ENCODE measurements around the gene HTR2A. TPM values are rescaled to one million over a fixed set of nuclear protein-coding genes. Genes with fewer than 3 reads are reported as not detected.

HTR2A gene
- total and polyA plus RNA-seq, 10 of the 15 experiments (the other 5 are each of a cell fraction or from before 2014, with no cell fraction given): not detected

GRCh38 chr13:46804391-46804815 is 92.5 kb downstream of the HTR2A start (continued):
- TF ChIP-seq SUZ12 (IDR thresholded peaks at IDR 0.05; ENCODE audit: unreplicated experiment): no peak
- TF ChIP-seq, protein P1, sequence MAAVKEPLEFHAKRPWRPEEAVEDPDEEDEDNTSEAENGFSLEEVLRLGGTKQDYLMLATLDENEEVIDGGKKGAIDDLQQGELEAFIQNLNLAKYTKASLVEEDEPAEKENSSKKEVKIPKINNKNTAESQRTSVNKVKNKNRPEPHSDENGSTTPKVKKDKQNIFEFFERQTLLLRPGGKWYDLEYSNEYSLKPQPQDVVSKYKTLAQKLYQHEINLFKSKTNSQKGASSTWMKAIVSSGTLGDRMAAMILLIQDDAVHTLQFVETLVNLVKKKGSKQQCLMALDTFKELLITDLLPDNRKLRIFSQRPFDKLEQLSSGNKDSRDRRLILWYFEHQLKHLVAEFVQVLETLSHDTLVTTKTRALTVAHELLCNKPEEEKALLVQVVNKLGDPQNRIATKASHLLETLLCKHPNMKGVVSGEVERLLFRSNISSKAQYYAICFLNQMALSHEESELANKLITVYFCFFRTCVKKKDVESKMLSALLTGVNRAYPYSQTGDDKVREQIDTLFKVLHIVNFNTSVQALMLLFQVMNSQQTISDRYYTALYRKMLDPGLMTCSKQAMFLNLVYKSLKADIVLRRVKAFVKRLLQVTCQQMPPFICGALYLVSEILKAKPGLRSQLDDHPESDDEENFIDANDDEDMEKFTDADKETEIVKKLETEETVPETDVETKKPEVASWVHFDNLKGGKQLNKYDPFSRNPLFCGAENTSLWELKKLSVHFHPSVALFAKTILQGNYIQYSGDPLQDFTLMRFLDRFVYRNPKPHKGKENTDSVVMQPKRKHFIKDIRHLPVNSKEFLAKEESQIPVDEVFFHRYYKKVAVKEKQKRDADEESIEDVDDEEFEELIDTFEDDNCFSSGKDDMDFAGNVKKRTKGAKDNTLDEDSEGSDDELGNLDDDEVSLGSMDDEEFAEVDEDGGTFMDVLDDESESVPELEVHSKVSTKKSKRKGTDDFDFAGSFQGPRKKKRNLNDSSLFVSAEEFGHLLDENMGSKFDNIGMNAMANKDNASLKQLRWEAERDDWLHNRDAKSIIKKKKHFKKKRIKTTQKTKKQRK (IDR thresholded peaks at IDR 0.05; ENCODE audit: low read depth, low read length): no peak
- no peak for TF ChIP-seq NR2C1 (IDR thresholded peaks at IDR 0.05)
- no peak for TF ChIP-seq NFYB (IDR thresholded peaks at IDR 0.05; ENCODE audit: insufficient read depth, low read depth, low read length)
- TF ChIP-seq ZNF217 (IDR thresholded peaks at IDR 0.05): no peak
- no peak for TF ChIP-seq ZZZ3 (IDR thresholded peaks at IDR 0.05; ENCODE audit: control insufficient read depth, insufficient read length, low read depth)
- TF ChIP-seq, protein P2, sequence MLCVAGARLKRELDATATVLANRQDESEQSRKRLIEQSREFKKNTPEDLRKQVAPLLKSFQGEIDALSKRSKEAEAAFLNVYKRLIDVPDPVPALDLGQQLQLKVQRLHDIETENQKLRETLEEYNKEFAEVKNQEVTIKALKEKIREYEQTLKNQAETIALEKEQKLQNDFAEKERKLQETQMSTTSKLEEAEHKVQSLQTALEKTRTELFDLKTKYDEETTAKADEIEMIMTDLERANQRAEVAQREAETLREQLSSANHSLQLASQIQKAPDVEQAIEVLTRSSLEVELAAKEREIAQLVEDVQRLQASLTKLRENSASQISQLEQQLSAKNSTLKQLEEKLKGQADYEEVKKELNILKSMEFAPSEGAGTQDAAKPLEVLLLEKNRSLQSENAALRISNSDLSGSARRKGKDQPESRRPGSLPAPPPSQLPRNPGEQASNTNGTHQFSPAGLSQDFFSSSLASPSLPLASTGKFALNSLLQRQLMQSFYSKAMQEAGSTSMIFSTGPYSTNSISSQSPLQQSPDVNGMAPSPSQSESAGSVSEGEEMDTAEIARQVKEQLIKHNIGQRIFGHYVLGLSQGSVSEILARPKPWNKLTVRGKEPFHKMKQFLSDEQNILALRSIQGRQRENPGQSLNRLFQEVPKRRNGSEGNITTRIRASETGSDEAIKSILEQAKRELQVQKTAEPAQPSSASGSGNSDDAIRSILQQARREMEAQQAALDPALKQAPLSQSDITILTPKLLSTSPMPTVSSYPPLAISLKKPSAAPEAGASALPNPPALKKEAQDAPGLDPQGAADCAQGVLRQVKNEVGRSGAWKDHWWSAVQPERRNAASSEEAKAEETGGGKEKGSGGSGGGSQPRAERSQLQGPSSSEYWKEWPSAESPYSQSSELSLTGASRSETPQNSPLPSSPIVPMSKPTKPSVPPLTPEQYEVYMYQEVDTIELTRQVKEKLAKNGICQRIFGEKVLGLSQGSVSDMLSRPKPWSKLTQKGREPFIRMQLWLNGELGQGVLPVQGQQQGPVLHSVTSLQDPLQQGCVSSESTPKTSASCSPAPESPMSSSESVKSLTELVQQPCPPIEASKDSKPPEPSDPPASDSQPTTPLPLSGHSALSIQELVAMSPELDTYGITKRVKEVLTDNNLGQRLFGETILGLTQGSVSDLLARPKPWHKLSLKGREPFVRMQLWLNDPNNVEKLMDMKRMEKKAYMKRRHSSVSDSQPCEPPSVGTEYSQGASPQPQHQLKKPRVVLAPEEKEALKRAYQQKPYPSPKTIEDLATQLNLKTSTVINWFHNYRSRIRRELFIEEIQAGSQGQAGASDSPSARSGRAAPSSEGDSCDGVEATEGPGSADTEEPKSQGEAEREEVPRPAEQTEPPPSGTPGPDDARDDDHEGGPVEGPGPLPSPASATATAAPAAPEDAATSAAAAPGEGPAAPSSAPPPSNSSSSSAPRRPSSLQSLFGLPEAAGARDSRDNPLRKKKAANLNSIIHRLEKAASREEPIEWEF (IDR thresholded peaks at IDR 0.05; ENCODE audit: insufficient replicate concordance, low read depth, low read length): no peak
- TF ChIP-seq MTA3 (IDR thresholded peaks at IDR 0.05; ENCODE audit: borderline replicate concordance, low read length): no peak
- no peak for TF ChIP-seq TCF7 (IDR thresholded peaks at IDR 0.05; ENCODE audit: borderline replicate concordance)
- no peak for TF ChIP-seq RB1 (IDR thresholded peaks at IDR 0.05; ENCODE audit: borderline replicate concordance)

Data from GM12878 (cell line).